Keratinocyte (primary cell): ENCODE data around the gene DZIP1L.

ENCODE experiments used
- EZH2 ChIP-seq: IDR thresholded peaks from one replicate; pipeline ENCODE4 v1.6.1; 2012; ENCODE audit warnings: inconsistent platforms, mild to moderate bottlenecking, low read length, moderate library complexity
- TF ChIP-seq, protein P1 (sequence below), 3 experiments: IDR thresholded peaks in 1 of 3; conservative IDR thresholded peaks in 1 of 3; optimal IDR thresholded peaks in 1 of 3; 2 replicates in 2 of 3; 3 replicates in 1 of 3; pipeline versions ENCODE3 to v1.5.1; 2011; ENCODE audit warnings: low read length in 3 of 3, mild to moderate bottlenecking in 3 of 3, moderate library complexity in 2 of 3, control low read depth in 1 of 3, inconsistent platforms in 1 of 3; ENCODE audit not compliant: insufficient read depth in 2 of 3; ENCODE audit errors: extremely low read depth in 1 of 3

- TF ChIP-seq, protein P1, sequence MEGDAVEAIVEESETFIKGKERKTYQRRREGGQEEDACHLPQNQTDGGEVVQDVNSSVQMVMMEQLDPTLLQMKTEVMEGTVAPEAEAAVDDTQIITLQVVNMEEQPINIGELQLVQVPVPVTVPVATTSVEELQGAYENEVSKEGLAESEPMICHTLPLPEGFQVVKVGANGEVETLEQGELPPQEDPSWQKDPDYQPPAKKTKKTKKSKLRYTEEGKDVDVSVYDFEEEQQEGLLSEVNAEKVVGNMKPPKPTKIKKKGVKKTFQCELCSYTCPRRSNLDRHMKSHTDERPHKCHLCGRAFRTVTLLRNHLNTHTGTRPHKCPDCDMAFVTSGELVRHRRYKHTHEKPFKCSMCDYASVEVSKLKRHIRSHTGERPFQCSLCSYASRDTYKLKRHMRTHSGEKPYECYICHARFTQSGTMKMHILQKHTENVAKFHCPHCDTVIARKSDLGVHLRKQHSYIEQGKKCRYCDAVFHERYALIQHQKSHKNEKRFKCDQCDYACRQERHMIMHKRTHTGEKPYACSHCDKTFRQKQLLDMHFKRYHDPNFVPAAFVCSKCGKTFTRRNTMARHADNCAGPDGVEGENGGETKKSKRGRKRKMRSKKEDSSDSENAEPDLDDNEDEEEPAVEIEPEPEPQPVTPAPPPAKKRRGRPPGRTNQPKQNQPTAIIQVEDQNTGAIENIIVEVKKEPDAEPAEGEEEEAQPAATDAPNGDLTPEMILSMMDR (optimal IDR thresholded peaks at IDR 0.05 in 1 of 3, IDR thresholded peaks at IDR 0.05 in 1 of 3, conservative IDR thresholded peaks at IDR 0.05 in 1 of 3; ENCODE audit: extremely low read depth in 1 of 3, insufficient read depth in 2 of 3, low read length in 3 of 3) = no peak
- TF ChIP-seq EZH2 = no peak
These were observed 19.9 kb upstream of the DZIP1L start for GRCh38 chr3:138135146-138135832.
